A673 (cell line): ENCODE data around the gene IGF2.

ENCODE experiments used
- EZH2 ChIP-seq: fragments of 200-600 bp; sonication (generic); IDR thresholded peaks from 2 replicates; pipeline ENCODE4 v1.6.1; 2017; ENCODE audit warnings: borderline replicate concordance, low read depth, mild to moderate bottlenecking, mixed read lengths, antibody characterized with exemption, low read length; ENCODE audit not compliant: poor library complexity, severe bottlenecking
- TF ChIP-seq, protein P1 (sequence below): fragments of 300-800, 200-600 bp; sonication (generic); conservative IDR thresholded peaks from 2 replicates; pipeline ENCODE4 v1.5.1; 2017; ENCODE audit warnings: low read depth, mild to moderate bottlenecking, antibody characterized with exemption, low read length, moderate library complexity, mixed read lengths

DNA sequence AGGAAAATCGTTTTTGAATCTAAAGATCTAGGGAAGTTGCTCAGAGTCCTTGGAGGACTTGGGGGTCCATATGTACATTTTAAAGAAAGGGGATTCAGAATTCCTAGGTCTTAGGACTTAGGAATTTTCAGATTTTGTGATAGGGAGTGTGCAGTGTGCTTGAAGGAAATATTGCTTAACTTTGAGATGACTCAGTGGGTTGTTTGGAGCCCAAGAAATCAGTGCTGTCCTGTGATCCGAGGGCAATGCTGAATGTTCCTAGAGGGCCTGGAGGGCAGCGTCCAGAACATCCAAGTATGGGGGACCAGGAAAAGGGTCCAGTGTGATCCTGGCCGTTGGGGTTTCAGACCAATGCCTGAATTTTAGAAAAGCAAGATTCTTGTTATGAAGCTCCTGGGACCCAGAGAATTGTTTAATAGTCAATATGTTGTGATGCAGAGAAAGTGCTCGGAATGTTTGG, 3.1 kb upstream of the IGF2 start:
- TF ChIP-seq, protein P1, sequence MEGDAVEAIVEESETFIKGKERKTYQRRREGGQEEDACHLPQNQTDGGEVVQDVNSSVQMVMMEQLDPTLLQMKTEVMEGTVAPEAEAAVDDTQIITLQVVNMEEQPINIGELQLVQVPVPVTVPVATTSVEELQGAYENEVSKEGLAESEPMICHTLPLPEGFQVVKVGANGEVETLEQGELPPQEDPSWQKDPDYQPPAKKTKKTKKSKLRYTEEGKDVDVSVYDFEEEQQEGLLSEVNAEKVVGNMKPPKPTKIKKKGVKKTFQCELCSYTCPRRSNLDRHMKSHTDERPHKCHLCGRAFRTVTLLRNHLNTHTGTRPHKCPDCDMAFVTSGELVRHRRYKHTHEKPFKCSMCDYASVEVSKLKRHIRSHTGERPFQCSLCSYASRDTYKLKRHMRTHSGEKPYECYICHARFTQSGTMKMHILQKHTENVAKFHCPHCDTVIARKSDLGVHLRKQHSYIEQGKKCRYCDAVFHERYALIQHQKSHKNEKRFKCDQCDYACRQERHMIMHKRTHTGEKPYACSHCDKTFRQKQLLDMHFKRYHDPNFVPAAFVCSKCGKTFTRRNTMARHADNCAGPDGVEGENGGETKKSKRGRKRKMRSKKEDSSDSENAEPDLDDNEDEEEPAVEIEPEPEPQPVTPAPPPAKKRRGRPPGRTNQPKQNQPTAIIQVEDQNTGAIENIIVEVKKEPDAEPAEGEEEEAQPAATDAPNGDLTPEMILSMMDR, result no peak
- peak; percentile 77 for TF ChIP-seq EZH2
